ENCODE measurements around the gene INTS13. TPM values are rescaled to one million over a fixed set of nuclear protein-coding genes. Genes with fewer than 3 reads are reported as not detected.
A peak's percentile ranks its signal among the peaks of the same experiment; 100 is the strongest.

The INTS13 gene
- total and polyA plus RNA-seq, 2 of the 4 experiments (the other 2 are of a cell fraction) = 9.9 to 31.9 TPM

GRCh38 chr12:26939953-26940352, 2.2 kb upstream of the INTS13 start:
- no peak for DNase-seq
- Histone ChIP-seq H3K9me3 (ENCODE audit: control insufficient read depth, insufficient read depth, low read length) (no peaks in the 10 kb centered on the region), H3K27ac (ENCODE audit: insufficient read depth, low read length) (no peak overlapping the region), H2BK120ac (ENCODE audit: low read depth, low read length) (no peak overlapping the region), H4K5ac (ENCODE audit: low read depth, low read length) (no peak overlapping the region), H2BK15ac (ENCODE audit: low read depth, low read length) (no peak overlapping the region), H3K9me1 (ENCODE audit: insufficient read depth, low read length) (no peaks in the 10 kb centered on the region; the same call in 1 of the 2 replicates), H2BK5ac (ENCODE audit: low read depth, low read length, poor library complexity, severe bottlenecking) (no peak overlapping the region), H3K56ac (ENCODE audit: extremely low read depth, insufficient read depth, low read length) (no peak overlapping the region), H3K14ac (replicated peaks; ENCODE audit: low read depth, low read length) (no peak overlapping the region), H3K4me1 (ENCODE audit: control insufficient read depth, insufficient read depth, low read length) (peaks cover 2% of the 10 kb centered on the region), H3K23ac (ENCODE audit: low read depth, low read length) (peak overlapping the region; percentile 30; the same call in 1 of the 2 replicates), H3K18ac (ENCODE audit: low read depth, low read length) (no peak overlapping the region), H3K4ac (ENCODE audit: low read depth, low read length) (no peak overlapping the region), H4K20me1 (ENCODE audit: insufficient read depth, low read length) (peaks cover 22% of the 10 kb centered on the region; the same call in 1 of the 2 replicates), H3K4me3 (ENCODE audit: insufficient read depth, low read depth, low read length) (peak overlapping the region; percentile 14), H3K4me2 (ENCODE audit: low read depth, low read length) (peak overlapping the region; percentile 99), H2AK9ac (replicated peaks; ENCODE audit: low read depth, low read length, poor library complexity) (no peak overlapping the region), H4K8ac (ENCODE audit: low read depth in 2 of 2, low read length in 2 of 2) (no peak overlapping the region), H3K79me1 (ENCODE audit: low read depth in 1 of 2, low read length in 2 of 2) (peaks cover 6 to 50% of the 10 kb centered on the region in 2 experiments), H2AFZ (replicated peaks; ENCODE audit: low read length, poor library complexity) (no peak overlapping the region), H3K9ac (ENCODE audit: low read depth, low read length) (no peak overlapping the region), H3K36me3 (ENCODE audit: control insufficient read depth, insufficient read depth, low read length) (no peaks in the 10 kb centered on the region), H2BK20ac (ENCODE audit: low read depth, low read length) (no peak overlapping the region), H3K27me3 (ENCODE audit: control insufficient read depth, insufficient read depth, low read length) (no peaks in the 10 kb centered on the region), H2AK5ac (ENCODE audit: low read depth, low read length) (no peak overlapping the region), H4K91ac (ENCODE audit: insufficient read depth, low read depth, low read length) (no peak overlapping the region)
- in situ Hi-C loops (cut with MboI; ENCODE audit: low sequenced_read_pairs) (no loop called here), intact Hi-C loops (cut with micrococcal nuclease) (loop anchor here (5.0 kb wide), 1 partner anchor 72 kb away; the partner anchor contains the start of gene TM7SF3), dilution Hi-C loops (cut with HindIII; ENCODE audit: low sequenced_read_pairs, unreplicated experiment) (no loop called here)
- ATAC-seq (ENCODE audit: low read depth) = no peak
- no CpG with 5 or more reads among the region's 1 CpG for WGBS, 2 experiments (ENCODE audit: extremely low coverage in 2 of 2, insufficient read length in 1 of 2)
- no TSS peak for BruUV-seq (replicated peaks)
- CTCF ChIA-PET = no interaction called here
- POLR2A ChIA-PET (ENCODE audit: unreplicated experiment) = no interaction called here
- TF ChIP-seq CTCF (conservative IDR thresholded peaks at IDR 0.05; ENCODE audit: low read depth, low read length) (no peak), FOS (IDR thresholded peaks at IDR 0.05; ENCODE audit: low read depth, low read length) (no peak), CEBPB (IDR thresholded peaks at IDR 0.05; ENCODE audit: low read depth, low read length) (no peak), RFX5 (IDR thresholded peaks at IDR 0.05; ENCODE audit: low read depth, low read length) (no peak), RAD21 (IDR thresholded peaks at IDR 0.05; ENCODE audit: low read length) (no peak), SMC3 (IDR thresholded peaks at IDR 0.05; ENCODE audit: low read depth, low read length) (no peak), MXI1 (IDR thresholded peaks at IDR 0.05; ENCODE audit: borderline replicate concordance, low read depth, low read length) (no peak), MAZ (IDR thresholded peaks at IDR 0.05; ENCODE audit: borderline replicate concordance, low read depth, low read length) (no peak), BHLHE40 (IDR thresholded peaks at IDR 0.05; ENCODE audit: low read depth, low read length) (no peak), POLR2A (IDR thresholded peaks at IDR 0.05; ENCODE audit: low read depth, low read length) (no peak), NFE2L2 (IDR thresholded peaks at IDR 0.05; ENCODE audit: low read depth, low read length) (no peak), USF2 (IDR thresholded peaks at IDR 0.05; ENCODE audit: low read depth, low read length) (no peak), CHD1 (IDR thresholded peaks at IDR 0.05; ENCODE audit: low read depth, low read length) (no peak), RCOR1 (IDR thresholded peaks at IDR 0.05; ENCODE audit: insufficient replicate concordance, low read length) (no peak), ELK1 (IDR thresholded peaks at IDR 0.05; ENCODE audit: borderline replicate concordance, low read depth, low read length) (no peak)

Measured in IMR-90 (cell line).